GM23338 (cell line): ENCODE results near the gene ZNF628. TPM values are rescaled to one million over a fixed set of nuclear protein-coding genes. Genes with fewer than 3 reads are reported as not detected.

Experiments used
- ATAC-seq: fragments of 200-7000 bp; cut with Tn5 transposase; 3 replicates; pipeline ENCODE4 v1.9.1; 2020
- DNase-seq: peaks from one replicate; pipeline ENCODE4 v3.0.0-alpha.2; 2015; ENCODE audit warnings: low spot score
- H2AFZ ChIP-seq: fragments of 200-600 bp; sonication (generic); 2 replicates; pipeline ENCODE4 v1.8.0; 2016; ENCODE audit warnings: antibody characterized with exemption, mild to moderate bottlenecking, moderate library complexity
- H3F3A ChIP-seq: fragments of 200-600 bp; sonication (generic); replicated peaks from 2 replicates; pipeline ENCODE4 v1.8.0; 2017; ENCODE audit warnings: antibody characterized with exemption, mixed run types, low read depth
- H3K27ac ChIP-seq: fragments of 200-600 bp; sonication (generic); 2 replicates; pipeline ENCODE4 v1.6.1; 2016; ENCODE audit warnings: low read depth
- H3K27me3 ChIP-seq: fragments of 200-600 bp; sonication (generic); 2 replicates; pipeline ENCODE4 v1.8.0; 2016; ENCODE audit warnings: mild to moderate bottlenecking, mixed run types, moderate library complexity; ENCODE audit not compliant: insufficient read depth
- H3K36me3 ChIP-seq: fragments of 200-600 bp; sonication (generic); 2 replicates; pipeline ENCODE4 v1.8.0; 2016; ENCODE audit warnings: mild to moderate bottlenecking; ENCODE audit not compliant: insufficient read depth
- H3K4me1 ChIP-seq: fragments of 200-600 bp; sonication (generic); 2 replicates; pipeline ENCODE4 v1.8.0; 2016; ENCODE audit warnings: mild to moderate bottlenecking, moderate library complexity; ENCODE audit not compliant: insufficient read depth
- H3K4me2 ChIP-seq: fragments of 200-600 bp; sonication (generic); 2 replicates; pipeline ENCODE4 v1.7.1; 2017; ENCODE audit warnings: mixed run types
- H3K4me3 ChIP-seq: fragments of 200-600 bp; sonication (generic); 2 replicates; pipeline ENCODE4 v1.6.1; 2016; ENCODE audit warnings: mixed run types
- H3K79me2 ChIP-seq: fragments of 200-600 bp; sonication (generic); replicated peaks from 2 replicates; pipeline ENCODE4 v1.8.0; 2017; ENCODE audit warnings: mild to moderate bottlenecking; ENCODE audit not compliant: insufficient read depth
- H3K9me2 ChIP-seq: fragments of 200-600 bp; sonication (generic); 2 replicates; pipeline ENCODE4 v1.8.0; 2017; ENCODE audit not compliant: insufficient read depth
- H4K20me1 ChIP-seq: fragments of 200-600 bp; sonication (generic); replicated peaks from 2 replicates; pipeline ENCODE4 v1.8.0; 2017; ENCODE audit warnings: mild to moderate bottlenecking; ENCODE audit not compliant: insufficient read depth
- H3K27ac Mint-ChIP-seq: 2 replicates; pipeline ENCODE4 v1.8.0; 2020; ENCODE audit warnings: inconsistent platforms, mild to moderate bottlenecking, moderate library complexity, mixed read lengths
- H3K27me3 Mint-ChIP-seq: 3 replicates; pipeline ENCODE4 v1.8.0; 2022; ENCODE audit warnings: low read depth, mild to moderate bottlenecking, moderate library complexity, mixed read lengths, inconsistent platforms; ENCODE audit not compliant: insufficient read depth, poor library complexity
- H3K36me3 Mint-ChIP-seq: 3 replicates; pipeline ENCODE4 v1.8.0; 2021; ENCODE audit warnings: low read depth, mild to moderate bottlenecking, inconsistent platforms, moderate library complexity, mixed read lengths
- H3K4me1 Mint-ChIP-seq: 3 replicates; pipeline ENCODE4 v1.8.0; 2020; ENCODE audit warnings: mild to moderate bottlenecking, inconsistent platforms, mixed read lengths
- H3K4me3 Mint-ChIP-seq: 3 replicates; pipeline ENCODE4 v1.8.0; 2021; ENCODE audit warnings: moderate library complexity, mild to moderate bottlenecking, inconsistent platforms, mixed read lengths
- H3K9me3 Mint-ChIP-seq: 3 replicates; pipeline ENCODE4 v1.8.0; 2020; ENCODE audit warnings: moderate library complexity, mild to moderate bottlenecking, inconsistent platforms, mixed read lengths
- CREB1 ChIP-seq: fragments of 250-450 bp; sonication (Bioruptor Pico); IDR thresholded peaks from 2 replicates; pipeline ENCODE4 v1.5.0; 2020; ENCODE audit warnings: low read depth, mild to moderate bottlenecking, moderate library complexity
- EZH2 ChIP-seq: fragments of 200-600 bp; sonication (generic); IDR thresholded peaks from one replicate; pipeline ENCODE4 v1.8.0; 2017; ENCODE audit warnings: antibody characterized with exemption, mild to moderate bottlenecking, low read depth; ENCODE audit not compliant: unreplicated experiment
- JUNB ChIP-seq: IDR thresholded peaks from one replicate; pipeline ENCODE4 v1.6.1; 2016; ENCODE audit warnings: antibody characterized with exemption; ENCODE audit not compliant: unreplicated experiment
- REST ChIP-seq: IDR thresholded peaks from one replicate; pipeline ENCODE4 v1.6.1; 2018; ENCODE audit warnings: antibody characterized with exemption; ENCODE audit not compliant: unreplicated experiment
- STAT1 ChIP-seq: IDR thresholded peaks from one replicate; pipeline ENCODE4 v1.6.1; 2016; ENCODE audit warnings: antibody characterized with exemption; ENCODE audit not compliant: unreplicated experiment
- polyA plus RNA-seq: library from polyadenylated mRNA; unstranded; fragments of >200 nt; fragmentation: Nextera tagmentation; extraction: Ambion mirVana; gene quantifications from 2 replicates; pipeline ENCODE4 v1.2.1, GENCODE V29; 2016
- total RNA-seq: library from RNA; depleted of rRNA; stranded (reverse); fragments of >200 nt; shearing (Covaris generic); gene quantifications from 2 replicates; pipeline ENCODE4 v1.2.3, GENCODE V29; 2014
- TF ChIP-seq, protein P1 (sequence below): fragments of 250-450 bp; sonication (Bioruptor Pico); IDR thresholded peaks from 2 replicates; pipeline ENCODE4 v1.5.0; 2020; ENCODE audit warnings: mild to moderate bottlenecking, moderate library complexity

ZNF628 gene
- total and polyA plus RNA-seq, 2 experiments from 2014 or later = 4.9 to 10.7 TPM

GRCh38 chr19:55497763-55498162, 21.3 kb downstream of the ZNF628 start (continued):
- TF ChIP-seq, protein P1, sequence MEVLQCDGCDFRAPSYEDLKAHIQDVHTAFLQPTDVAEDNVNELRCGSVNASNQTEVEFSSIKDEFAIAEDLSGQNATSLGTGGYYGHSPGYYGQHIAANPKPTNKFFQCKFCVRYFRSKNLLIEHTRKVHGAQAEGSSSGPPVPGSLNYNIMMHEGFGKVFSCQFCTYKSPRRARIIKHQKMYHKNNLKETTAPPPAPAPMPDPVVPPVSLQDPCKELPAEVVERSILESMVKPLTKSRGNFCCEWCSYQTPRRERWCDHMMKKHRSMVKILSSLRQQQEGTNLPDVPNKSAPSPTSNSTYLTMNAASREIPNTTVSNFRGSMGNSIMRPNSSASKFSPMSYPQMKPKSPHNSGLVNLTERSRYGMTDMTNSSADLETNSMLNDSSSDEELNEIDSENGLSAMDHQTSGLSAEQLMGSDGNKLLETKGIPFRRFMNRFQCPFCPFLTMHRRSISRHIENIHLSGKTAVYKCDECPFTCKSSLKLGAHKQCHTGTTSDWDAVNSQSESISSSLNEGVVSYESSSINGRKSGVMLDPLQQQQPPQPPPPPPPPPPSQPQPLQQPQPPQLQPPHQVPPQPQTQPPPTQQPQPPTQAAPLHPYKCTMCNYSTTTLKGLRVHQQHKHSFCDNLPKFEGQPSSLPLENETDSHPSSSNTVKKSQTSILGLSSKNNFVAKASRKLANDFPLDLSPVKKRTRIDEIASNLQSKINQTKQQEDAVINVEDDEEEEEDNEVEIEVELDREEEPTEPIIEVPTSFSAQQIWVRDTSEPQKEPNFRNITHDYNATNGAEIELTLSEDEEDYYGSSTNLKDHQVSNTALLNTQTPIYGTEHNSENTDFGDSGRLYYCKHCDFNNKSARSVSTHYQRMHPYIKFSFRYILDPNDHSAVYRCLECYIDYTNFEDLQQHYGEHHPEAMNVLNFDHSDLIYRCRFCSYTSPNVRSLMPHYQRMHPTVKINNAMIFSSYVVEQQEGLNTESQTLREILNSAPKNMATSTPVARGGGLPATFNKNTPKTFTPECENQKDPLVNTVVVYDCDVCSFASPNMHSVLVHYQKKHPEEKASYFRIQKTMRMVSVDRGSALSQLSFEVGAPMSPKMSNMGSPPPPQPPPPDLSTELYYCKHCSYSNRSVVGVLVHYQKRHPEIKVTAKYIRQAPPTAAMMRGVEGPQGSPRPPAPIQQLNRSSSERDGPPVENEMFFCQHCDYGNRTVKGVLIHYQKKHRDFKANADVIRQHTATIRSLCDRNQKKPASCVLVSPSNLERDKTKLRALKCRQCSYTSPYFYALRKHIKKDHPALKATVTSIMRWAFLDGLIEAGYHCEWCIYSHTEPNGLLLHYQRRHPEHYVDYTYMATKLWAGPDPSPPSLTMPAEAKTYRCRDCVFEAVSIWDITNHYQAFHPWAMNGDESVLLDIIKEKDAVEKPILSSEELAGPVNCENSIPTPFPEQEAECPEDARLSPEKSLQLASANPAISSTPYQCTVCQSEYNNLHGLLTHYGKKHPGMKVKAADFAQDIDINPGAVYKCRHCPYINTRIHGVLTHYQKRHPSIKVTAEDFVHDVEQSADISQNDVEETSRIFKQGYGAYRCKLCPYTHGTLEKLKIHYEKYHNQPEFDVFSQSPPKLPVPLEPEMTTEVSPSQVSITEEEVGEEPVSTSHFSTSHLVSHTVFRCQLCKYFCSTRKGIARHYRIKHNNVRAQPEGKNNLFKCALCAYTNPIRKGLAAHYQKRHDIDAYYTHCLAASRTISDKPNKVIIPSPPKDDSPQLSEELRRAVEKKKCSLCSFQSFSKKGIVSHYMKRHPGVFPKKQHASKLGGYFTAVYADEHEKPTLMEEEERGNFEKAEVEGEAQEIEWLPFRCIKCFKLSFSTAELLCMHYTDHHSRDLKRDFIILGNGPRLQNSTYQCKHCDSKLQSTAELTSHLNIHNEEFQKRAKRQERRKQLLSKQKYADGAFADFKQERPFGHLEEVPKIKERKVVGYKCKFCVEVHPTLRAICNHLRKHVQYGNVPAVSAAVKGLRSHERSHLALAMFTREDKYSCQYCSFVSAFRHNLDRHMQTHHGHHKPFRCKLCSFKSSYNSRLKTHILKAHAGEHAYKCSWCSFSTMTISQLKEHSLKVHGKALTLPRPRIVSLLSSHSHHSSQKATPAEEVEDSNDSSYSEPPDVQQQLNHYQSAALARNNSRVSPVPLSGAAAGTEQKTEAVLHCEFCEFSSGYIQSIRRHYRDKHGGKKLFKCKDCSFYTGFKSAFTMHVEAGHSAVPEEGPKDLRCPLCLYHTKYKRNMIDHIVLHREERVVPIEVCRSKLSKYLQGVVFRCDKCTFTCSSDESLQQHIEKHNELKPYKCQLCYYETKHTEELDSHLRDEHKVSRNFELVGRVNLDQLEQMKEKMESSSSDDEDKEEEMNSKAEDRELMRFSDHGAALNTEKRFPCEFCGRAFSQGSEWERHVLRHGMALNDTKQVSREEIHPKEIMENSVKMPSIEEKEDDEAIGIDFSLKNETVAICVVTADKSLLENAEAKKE (CRISPR knock-in tag) = no peak
- TF ChIP-seq CREB1 = no peak

DNA sequence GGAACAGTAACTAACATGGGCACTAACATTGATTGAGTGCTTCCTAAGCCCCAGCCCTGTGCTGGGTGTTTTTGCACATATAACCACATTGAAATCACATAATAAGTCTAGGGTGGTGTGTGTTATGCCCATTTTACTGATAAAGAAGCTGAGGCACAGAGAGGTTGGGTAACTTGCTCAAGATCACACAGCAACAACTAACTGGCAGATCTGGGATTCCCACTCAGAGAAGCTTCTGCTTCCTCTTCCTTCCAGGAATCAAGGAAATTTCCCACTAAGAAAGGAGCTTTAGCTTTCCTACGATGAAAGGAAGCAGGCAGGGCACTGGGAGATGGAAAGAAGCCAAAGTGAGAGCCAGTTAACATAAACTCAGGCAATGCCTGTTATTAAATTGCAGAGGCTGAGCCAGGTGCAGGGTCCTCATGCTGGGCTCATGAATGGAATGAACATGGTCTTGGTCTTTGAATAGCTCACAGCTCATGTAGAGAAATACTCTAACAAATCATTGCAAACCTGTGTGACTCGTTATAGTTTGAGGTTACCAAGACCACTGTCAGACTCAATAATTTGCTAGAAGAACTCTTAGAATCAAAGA, 21.9 kb downstream of the ZNF628 start:
- H3F3A ChIP-seq = no peaks in the 10 kb centered on the region
- no peaks in the 10 kb centered on the region for H3K79me2 ChIP-seq
- no peak overlapping the region for H3K27ac Mint-ChIP-seq
- H3K4me1 ChIP-seq = peaks cover 9% of the 10 kb centered on the region; the same call in 1 of the 2 replicates
- no peaks in the 10 kb centered on the region for H4K20me1 ChIP-seq
- ATAC-seq (no peak), DNase-seq (no peak)
- peaks cover 15% of the 10 kb centered on the region for H3K9me3 Mint-ChIP-seq
- H3K36me3 Mint-ChIP-seq = peaks cover 11% of the 10 kb centered on the region
- H3K4me2 ChIP-seq = no peak overlapping the region
- H3K4me3 Mint-ChIP-seq = no peak overlapping the region
- H2AFZ ChIP-seq = no peak overlapping the region
- peaks cover 13% of the 10 kb centered on the region for H3K4me1 Mint-ChIP-seq
- peaks cover 23% of the 10 kb centered on the region for H3K27me3 Mint-ChIP-seq
- no peak overlapping the region for H3K27ac ChIP-seq
- H3K36me3 ChIP-seq = no peaks in the 10 kb centered on the region
- H3K27me3 ChIP-seq = peaks cover 18% of the 10 kb centered on the region
- H3K9me2 ChIP-seq = no peaks in the 10 kb centered on the region
- H3K4me3 ChIP-seq = no peak overlapping the region
- no peak for TF ChIP-seq REST
- no peak for TF ChIP-seq EZH2
- TF ChIP-seq JUNB = no peak
- no peak for TF ChIP-seq STAT1
